Stimulated activated naive CD4-positive, alpha-beta T cell treated with Interleukin-2 at 50 U/mL for 16 hours (primary cell): ENCODE data around the gene OSBPL10.

Experiments used
- DNase-seq: peaks from one replicate; lab custom pipeline; 2025; lab: John Stamatoyannopoulos, UW

OSBPL10 gene

GRCh38 chr3:31958701-31959152, 22.3 kb downstream of the OSBPL10 start:
- DNase-seq, result no peak

- no peak for DNase-seq
Observed at GRCh38 chr3:31957106-31957505, 24.0 kb downstream of the OSBPL10 start.

- no peak for DNase-seq
Observed at GRCh38 chr3:31955581-31955980, 25.5 kb downstream of the OSBPL10 start.

GRCh38 chr3:31953636-31954035, 27.4 kb downstream of the OSBPL10 start:
- no peak for DNase-seq

GRCh38 chr3:31953091-31953490, 28.0 kb downstream of the OSBPL10 start:
- no peak for DNase-seq

- no peak for DNase-seq
Observed at GRCh38 chr3:31952205-31952604, 28.9 kb downstream of the OSBPL10 start.

- no peak for DNase-seq
Observed at GRCh38 chr3:31948280-31948679, 32.8 kb downstream of the OSBPL10 start.

GRCh38 chr3:31947671-31948091, 33.4 kb downstream of the OSBPL10 start:
- DNase-seq, result no peak

- no peak for DNase-seq
Observed at GRCh38 chr3:31947162-31947561, 33.9 kb downstream of the OSBPL10 start.

GRCh38 chr3:31946484-31947081, 34.5 kb downstream of the OSBPL10 start:
- DNase-seq, result no peak

GRCh38 chr3:31945738-31946052, 35.4 kb downstream of the OSBPL10 start:
- no peak for DNase-seq

- DNase-seq, result no peak
Observed at GRCh38 chr3:31943041-31943440, 38.0 kb downstream of the OSBPL10 start.

GRCh38 chr3:31942446-31942845, 38.6 kb downstream of the OSBPL10 start:
- no peak for DNase-seq

- no peak for DNase-seq
Observed at GRCh38 chr3:31937225-31937624, 43.8 kb downstream of the OSBPL10 start.

- DNase-seq, result no peak
Observed at GRCh38 chr3:31936420-31937060, 44.5 kb downstream of the OSBPL10 start.

GRCh38 chr3:31934866-31935265, 46.2 kb downstream of the OSBPL10 start:
- no peak for DNase-seq

- no peak for DNase-seq
Observed at GRCh38 chr3:31934018-31934417, 47.0 kb downstream of the OSBPL10 start.

GRCh38 chr3:31932990-31933389, 48.1 kb downstream of the OSBPL10 start:
- DNase-seq, result no peak

- DNase-seq, result no peak
Observed at GRCh38 chr3:31929826-31930502, 51.1 kb downstream of the OSBPL10 start.

GRCh38 chr3:31927811-31928210, 53.3 kb downstream of the OSBPL10 start:
- no peak for DNase-seq

GRCh38 chr3:31926543-31926942, 54.5 kb downstream of the OSBPL10 start:
- DNase-seq, result no peak

GRCh38 chr3:31925271-31925630, 55.8 kb downstream of the OSBPL10 start:
- DNase-seq, result no peak

GRCh38 chr3:31924610-31925270, 56.3 kb downstream of the OSBPL10 start:
- DNase-seq, result no peak
